Omental fat pad (tissue), 4 donors: ENCODE data around the gene ARHGEF3. TPM values are rescaled to one million over a fixed set of nuclear protein-coding genes. Genes with fewer than 3 reads are reported as not detected.

Experiments used
- ATAC-seq: fragments of 150-250 bp; one replicate; pipeline ENCODE4 v1.9.1; 2016; ENCODE audit warnings: mild to moderate bottlenecking, moderate library complexity; ENCODE audit not compliant: low FRiP score
- DNase-seq: peaks from one replicate; pipeline ENCODE4 v3.0.0-alpha.2; 2019; ENCODE audit warnings: low spot score
- CTCF ChIP-seq, 3 donors: fragments of 450-650 bp; IDR thresholded peaks; one replicate each; pipeline ENCODE4 v1.5.1; 2016 to 2017; ENCODE audit warnings: antibody characterized with exemption in 3 of 3, mild to moderate bottlenecking in 3 of 3, moderate library complexity in 2 of 3
- total RNA-seq, 4 donors: library from RNA; depleted of rRNA; stranded (reverse); fragments of >200 nt; gene quantifications; one replicate each; pipeline ENCODE4 v1.1.0, GENCODE V29; 2016

The ARHGEF3 gene
- total RNA-seq, 4 donors from 2014 or later = 16.9 to 26.3 (median 21.9) TPM

GRCh38 chr3:56830884-56831283 is 29.1 kb upstream of the ARHGEF3 start:
- DNase-seq = no peak
- no peak for ATAC-seq
- TF ChIP-seq CTCF (IDR thresholded peaks at IDR 0.05) = no peak

DNA sequence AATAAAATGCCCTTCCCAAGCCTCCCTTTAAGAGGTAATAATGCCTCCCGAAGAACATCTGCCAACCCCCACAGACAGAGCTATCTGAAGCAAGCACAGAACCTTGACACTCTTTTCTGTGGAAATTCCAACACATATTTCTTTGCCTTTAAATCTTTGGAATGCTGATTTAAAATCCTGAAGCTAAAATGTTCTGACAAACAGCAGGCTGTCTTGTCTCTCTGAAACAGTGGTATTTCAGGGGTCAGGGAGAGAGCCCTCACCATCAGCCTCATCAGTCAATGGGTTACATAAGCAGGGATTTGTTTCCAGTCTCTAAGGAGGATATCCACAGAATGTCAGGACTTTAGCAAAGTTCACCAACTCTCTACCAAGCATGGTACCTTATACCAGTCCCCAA is 27.8 kb upstream of the ARHGEF3 start:
- no peak for DNase-seq
- peak; percentile 14 for ATAC-seq
- TF ChIP-seq CTCF (IDR thresholded peaks at IDR 0.05) = no peak

GRCh38 chr3:56826831-56827722 is 25.3 kb upstream of the ARHGEF3 start:
- TF ChIP-seq CTCF (IDR thresholded peaks at IDR 0.05) = no peak
- DNase-seq (no peak), ATAC-seq (no peak)

- DNase-seq (no peak), ATAC-seq (no peak)
- no peak for TF ChIP-seq CTCF (IDR thresholded peaks at IDR 0.05)
Observed at GRCh38 chr3:56825567-56826438, 24.1 kb upstream of the ARHGEF3 start.

DNA sequence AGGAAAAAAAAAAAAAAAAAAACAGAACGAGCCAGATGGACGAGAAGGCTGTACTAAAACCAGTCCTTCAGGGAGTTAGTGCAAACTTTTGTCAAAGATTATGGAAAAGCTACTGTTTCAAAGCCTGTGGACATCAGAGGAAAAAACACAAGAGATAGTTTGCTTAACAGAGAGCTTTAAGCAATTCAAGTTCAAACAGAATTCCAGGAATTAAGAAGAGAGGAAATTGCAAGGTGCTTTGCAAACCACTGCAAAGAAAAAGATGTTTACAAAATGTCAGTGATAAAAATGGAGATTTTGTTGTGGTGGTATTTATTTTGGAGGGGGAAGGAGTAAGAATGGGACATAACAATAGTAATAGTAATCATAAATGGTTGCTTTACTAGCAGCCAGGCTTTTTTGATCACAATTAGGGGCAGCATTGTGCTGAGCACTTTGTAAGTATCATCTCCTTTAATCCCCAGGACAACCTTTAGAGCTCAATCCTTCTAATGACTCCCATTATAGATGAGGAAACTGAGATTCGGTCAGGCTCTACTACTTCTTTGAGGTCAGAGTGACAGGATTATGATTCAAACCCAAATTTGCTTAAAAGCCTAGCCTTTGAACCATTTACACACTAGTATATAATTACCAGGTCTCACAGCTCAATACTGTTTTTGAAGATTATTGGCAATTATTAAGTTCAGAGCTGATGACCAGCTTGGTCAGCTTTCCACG is 22.4 kb upstream of the ARHGEF3 start:
- ATAC-seq (no peak), DNase-seq (no peak)
- TF ChIP-seq CTCF (IDR thresholded peaks at IDR 0.05) = no peak

GRCh38 chr3:56823421-56823926 is 21.7 kb upstream of the ARHGEF3 start:
- no peak for ATAC-seq
- TF ChIP-seq CTCF (IDR thresholded peaks at IDR 0.05) = no peak
- no peak for DNase-seq
